A549 (cell line): ENCODE data around the gene MCTP1. TPM values are rescaled to one million over a fixed set of nuclear protein-coding genes. Genes with fewer than 3 reads are reported as not detected.

ENCODE experiments used
- ATAC-seq, 2 experiments: fragments of 200-7000 bp in 1 of 2; fragments of >200 bp in 1 of 2; cut with Nextera tagmentation in 1 of 2; cut with Tn5 transposase in 1 of 2; 3 replicates each; pipeline versions ENCODE4 v1.8.0 to v1.9.1; 2018 to 2020; ENCODE audit warnings: mild to moderate bottlenecking in 1 of 2, moderate library complexity in 1 of 2
- CTCF ChIA-PET: fragments of 300-600 bp; sonication (Branson Sonifier 250); formaldehyde crosslinking; extraction: SDS; loops from one replicate; lab custom pipeline; 2021; ENCODE audit warnings: antibody characterized with exemption, inconsistent platforms; lab: Yijun Ruan, JAX
- POLR2A ChIA-PET: fragments of 350-600 bp; formaldehyde crosslinking; extraction: SDS; loops from one replicate; lab custom pipeline; 2021; ENCODE audit warnings: antibody characterized with exemption, inconsistent platforms; lab: Yijun Ruan, JAX
- DNase-seq, 2 experiments: peaks; one replicate each; pipeline versions ENCODE4 v3.0.0 to v3.0.0-alpha.2; 2011 to 2016; ENCODE audit warnings: low read depth in 1 of 2, low spot score in 1 of 2
- FAIRE-seq: peaks from 2 replicates; lab custom pipeline; 2011; peaks lifted over from hg19 to GRCh38; lab: Jason Lieb, UNC
- H3K27ac ChIP-seq, 2 experiments: fragments of >200 bp; sonication (Bioruptor Twin); formaldehyde crosslinking; 3 replicates each; pipeline ENCODE4 v1.5.1; 2016 to 2017
- H3K4me1 ChIP-seq: fragments of >200 bp; sonication (Bioruptor Twin); formaldehyde crosslinking; 3 replicates; pipeline ENCODE4 v1.6.1; 2016
- H3K4me2 ChIP-seq: fragments of >200 bp; sonication (Bioruptor Twin); formaldehyde crosslinking; 3 replicates; pipeline ENCODE4 v1.6.1; 2016
- H3K4me3 ChIP-seq: fragments of >200 bp; sonication (Bioruptor Twin); formaldehyde crosslinking; 3 replicates; pipeline ENCODE4 v1.5.1; 2016
- H3K9me3 ChIP-seq: fragments of >200 bp; sonication (Bioruptor Twin); formaldehyde crosslinking; 3 replicates; pipeline ENCODE4 v1.6.1; 2016
- CBX2 ChIP-seq: fragments of 200-600 bp; sonication (generic); IDR thresholded peaks from 2 replicates; pipeline ENCODE4 v1.6.1; 2016; ENCODE audit warnings: low read depth, mild to moderate bottlenecking, borderline replicate concordance
- CEBPB ChIP-seq, 2 experiments: fragments of >200 bp in 1 of 2; sonication (Bioruptor Twin) in 1 of 2; formaldehyde crosslinking in 1 of 2; IDR thresholded peaks; 2 replicates each; pipeline ENCODE4 v1.6.1; 2012 to 2016
- EHMT2 ChIP-seq: fragments of 200-600 bp; sonication (generic); IDR thresholded peaks from 2 replicates; pipeline ENCODE4 v1.6.1; 2016; ENCODE audit warnings: antibody characterized with exemption, low read depth, mild to moderate bottlenecking, moderate library complexity
- FOSB ChIP-seq: fragments of 250-450 bp; sonication (Bioruptor Pico); IDR thresholded peaks from 2 replicates; pipeline ENCODE4 v1.5.0; 2020; ENCODE audit warnings: mild to moderate bottlenecking, moderate library complexity
- HDAC2 ChIP-seq: fragments of 200-600 bp; sonication (generic); IDR thresholded peaks from 2 replicates; pipeline ENCODE4 v1.6.1; 2016
- JUNB ChIP-seq: fragments of >200 bp; sonication (Bioruptor Twin); formaldehyde crosslinking; IDR thresholded peaks from 2 replicates; pipeline ENCODE4 v1.6.1; 2016
- KDM5A ChIP-seq: fragments of 200-600 bp; sonication (generic); IDR thresholded peaks from 2 replicates; pipeline ENCODE4 v1.6.1; 2016; ENCODE audit warnings: antibody characterized with exemption, mild to moderate bottlenecking
- MAFK ChIP-seq: fragments of 450-650 bp; IDR thresholded peaks from 2 replicates; pipeline ENCODE4 v1.6.1; 2014; ENCODE audit not compliant: partially characterized antibody
- MAZ ChIP-seq: fragments of 150-350 bp; IDR thresholded peaks from 2 replicates; pipeline ENCODE4 v1.6.1; 2014; ENCODE audit warnings: antibody characterized with exemption, low read depth, low read length, borderline replicate concordance
- NFE2L2 ChIP-seq: fragments of 150-350 bp; conservative IDR thresholded peaks from 2 replicates; pipeline ENCODE4 v1.6.1; 2014; ENCODE audit warnings: low read length
- NPAS2 ChIP-seq: fragments of 250-450 bp; sonication (Bioruptor Pico); IDR thresholded peaks from 2 replicates; pipeline ENCODE4 v1.8.0; 2022; ENCODE audit warnings: mild to moderate bottlenecking, moderate library complexity, borderline replicate concordance
- NR3C1 ChIP-seq: fragments of >200 bp; sonication (Bioruptor Twin); formaldehyde crosslinking; IDR thresholded peaks from 3 replicates; pipeline ENCODE4 v1.6.1; 2017
- PHF8 ChIP-seq: fragments of 200-600 bp; sonication (generic); IDR thresholded peaks from 2 replicates; pipeline ENCODE4 v1.6.1; 2016; ENCODE audit warnings: low read depth, mild to moderate bottlenecking, antibody characterized with exemption, moderate library complexity, borderline replicate concordance
- POLR2A ChIP-seq: IDR thresholded peaks from 2 replicates; pipeline ENCODE4 v1.6.1; 2012; ENCODE audit warnings: mild to moderate bottlenecking, low read length
- RARB ChIP-seq: fragments of 250-450 bp; sonication (Bioruptor Pico); IDR thresholded peaks from 2 replicates; pipeline ENCODE4 v1.8.0; 2021; ENCODE audit warnings: mild to moderate bottlenecking, moderate library complexity
- RCOR1 ChIP-seq: fragments of 150-350 bp; IDR thresholded peaks from 2 replicates; pipeline ENCODE4 v1.6.1; 2014; ENCODE audit warnings: antibody characterized with exemption, low read length, low read depth
- SMC3 ChIP-seq: fragments of >200 bp; sonication (Bioruptor Twin); formaldehyde crosslinking; IDR thresholded peaks from 3 replicates; pipeline ENCODE4 v1.6.1; 2018; ENCODE audit warnings: inconsistent platforms
- SREBF2 ChIP-seq: fragments of 450-650 bp; IDR thresholded peaks from 2 replicates; pipeline ENCODE4 v1.6.1; 2014; ENCODE audit warnings: mild to moderate bottlenecking, moderate library complexity
- TFCP2L1 ChIP-seq: fragments of 250-450 bp; sonication (Bioruptor Pico); IDR thresholded peaks from 2 replicates; pipeline ENCODE4 v1.5.0; 2021; ENCODE audit warnings: mild to moderate bottlenecking
- ZNF302 ChIP-seq: fragments of 250-450 bp; sonication (Bioruptor Pico); IDR thresholded peaks from 2 replicates; pipeline ENCODE4 v1.9.0; 2021; ENCODE audit warnings: inconsistent platforms, mild to moderate bottlenecking, moderate library complexity
- WGBS: methylation state at CpG from one replicate; pipeline ENCODE4 v1.1.6; 2017; ENCODE audit errors: missing lambda C conversion rate; 5-methylcytosine and 5-hydroxymethylcytosine counted together
- polyA plus RNA-seq, 4 experiments: library from polyadenylated mRNA; depleted of rRNA in 3 of 4; stranded (reverse); fragments of >200 nt; fragmentation: RNase III in 1 of 4; extraction: RNeasy Plus Mini Kit Qiagen cat#74134 plus additional on column Dnase treatment in 1 of 4; gene quantifications; 2 replicates in 3 of 4; 3 replicates in 1 of 4; pipeline ENCODE4 v1.2.3, GENCODE V29; 2011 to 2017
- TF ChIP-seq, protein P1 (sequence below): fragments of 250-450 bp; sonication (Bioruptor Pico); IDR thresholded peaks from 2 replicates; pipeline ENCODE4 v1.5.0; 2021; ENCODE audit warnings: mild to moderate bottlenecking, moderate library complexity, borderline replicate concordance
- TF ChIP-seq, protein P2 (sequence below): IDR thresholded peaks from 2 replicates; pipeline ENCODE4 v1.6.1; 2012
- TF ChIP-seq, protein P3 (sequence below): fragments of >200 bp; sonication (Bioruptor Twin); formaldehyde crosslinking; IDR thresholded peaks from 3 replicates; pipeline ENCODE4 v1.5.1; 2016
- TF ChIP-seq, protein P4 (sequence below): fragments of >200 bp; sonication (Bioruptor Twin); formaldehyde crosslinking; IDR thresholded peaks from 2 replicates; pipeline ENCODE4 v1.6.1; 2016
- TF ChIP-seq, protein P5 (sequence below): IDR thresholded peaks from 2 replicates; pipeline ENCODE4 v1.6.1; 2012; ENCODE audit warnings: low read depth, borderline replicate concordance

MCTP1 gene
- polyA plus RNA-seq, 2 of the 4 experiments (the other 2 are of a cell fraction), result 5.4 to 6.9 TPM

DNA sequence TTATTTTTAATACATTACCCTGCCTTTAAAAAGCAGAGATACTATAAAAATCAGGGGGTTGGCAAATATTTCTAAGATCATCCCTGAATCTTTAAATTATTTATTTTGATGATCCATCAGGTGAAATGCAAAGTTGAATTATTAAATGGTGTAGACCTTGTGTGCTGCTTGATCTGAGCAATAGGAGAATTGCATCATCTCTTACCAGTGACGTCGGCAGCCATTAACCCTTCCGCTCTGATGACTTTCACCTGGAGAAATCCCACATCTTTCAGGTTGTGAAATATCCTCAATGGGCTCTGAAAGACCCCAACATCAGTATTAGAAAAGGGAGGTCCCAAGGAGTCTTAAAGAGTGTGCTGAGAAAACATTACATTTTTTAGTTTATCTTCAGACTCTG is 396.2 kb downstream of the MCTP1 start:
- 86% methylated on average over 3 of the region's 3 CpGs for WGBS

DNA sequence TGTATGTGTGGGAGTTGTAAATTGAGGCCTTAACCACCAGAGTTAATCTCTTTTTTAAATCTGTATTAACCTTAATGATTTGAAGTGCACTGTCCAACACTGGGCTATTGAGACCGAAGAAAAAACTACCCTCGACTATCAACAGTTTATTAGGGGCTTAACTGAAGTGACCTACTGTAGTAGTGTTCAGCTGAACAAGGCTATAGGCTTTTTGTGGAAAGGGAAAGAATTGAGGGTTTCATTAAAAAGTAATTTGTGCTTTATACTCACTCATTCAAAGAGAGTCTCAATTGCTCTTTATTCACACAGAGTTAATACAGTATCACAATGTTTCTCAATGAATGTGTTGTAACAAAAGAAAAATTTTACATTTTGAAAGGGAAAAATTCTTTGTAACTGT is 399.0 kb downstream of the MCTP1 start:
- 75% methylated on average over 2 of the region's 2 CpGs for WGBS
- no peak for FAIRE-seq

More for the DNA sequence above, 396.2 kb downstream of the MCTP1 start:
- no peak overlapping the region for H3K4me3 ChIP-seq
- H3K27ac ChIP-seq, result no peak overlapping the region
- POLR2A ChIA-PET, result no interaction called here
- H3K9me3 ChIP-seq, result no peaks in the 10 kb centered on the region
- TF ChIP-seq TFCP2L1 (CRISPR knock-in tag), result no peak
- TF ChIP-seq, protein P1, sequence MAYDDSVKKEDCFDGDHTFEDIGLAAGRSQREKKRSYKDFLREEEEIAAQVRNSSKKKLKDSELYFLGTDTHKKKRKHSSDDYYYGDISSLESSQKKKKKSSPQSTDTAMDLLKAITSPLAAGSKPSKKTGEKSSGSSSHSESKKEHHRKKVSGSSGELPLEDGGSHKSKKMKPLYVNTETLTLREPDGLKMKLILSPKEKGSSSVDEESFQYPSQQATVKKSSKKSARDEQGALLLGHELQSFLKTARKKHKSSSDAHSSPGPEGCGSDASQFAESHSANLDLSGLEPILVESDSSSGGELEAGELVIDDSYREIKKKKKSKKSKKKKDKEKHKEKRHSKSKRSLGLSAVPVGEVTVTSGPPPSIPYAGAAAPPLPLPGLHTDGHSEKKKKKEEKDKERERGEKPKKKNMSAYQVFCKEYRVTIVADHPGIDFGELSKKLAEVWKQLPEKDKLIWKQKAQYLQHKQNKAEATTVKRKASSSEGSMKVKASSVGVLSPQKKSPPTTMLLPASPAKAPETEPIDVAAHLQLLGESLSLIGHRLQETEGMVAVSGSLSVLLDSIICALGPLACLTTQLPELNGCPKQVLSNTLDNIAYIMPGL (CRISPR knock-in tag), result no peak
- no peak overlapping the region for H3K4me2 ChIP-seq
- no peak for FAIRE-seq
- no peak for ATAC-seq
- DNase-seq, result no peak
- CTCF ChIA-PET, result no interaction called here
- H3K4me1 ChIP-seq, result no peaks in the 10 kb centered on the region

DNA sequence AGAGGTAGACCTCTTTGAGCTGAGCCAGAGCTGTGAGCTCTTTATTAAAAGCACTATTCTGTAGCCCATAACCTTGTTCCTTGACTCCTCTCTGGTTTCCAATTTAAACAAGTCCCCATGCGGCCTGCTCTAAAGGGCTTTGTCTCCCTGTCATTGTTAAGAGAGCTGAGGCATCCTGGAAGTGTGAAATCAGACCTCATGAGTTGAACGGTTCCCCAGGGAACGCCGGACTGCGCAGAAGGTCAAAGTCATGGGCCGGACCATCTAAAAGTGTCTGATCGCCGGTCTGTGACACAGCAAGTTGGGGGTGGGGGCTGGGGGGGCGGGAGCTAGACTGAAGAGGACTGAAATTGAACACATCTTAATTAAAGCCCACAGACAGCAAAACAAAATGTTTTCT is 400.6 kb downstream of the MCTP1 start:
- 74% methylated on average over 9 of the region's 9 CpGs for WGBS
- Histone ChIP-seq H3K4me1 (no peaks in the 10 kb centered on the region), H3K9me3 (no peaks in the 10 kb centered on the region), H3K4me3 (no peak overlapping the region), H3K4me2 (no peak overlapping the region), H3K27ac (no peak overlapping the region)
- no peak for FAIRE-seq
- TF ChIP-seq FOSB, result no peak
- no peak for TF ChIP-seq ZNF302 (CRISPR knock-in tag)
- TF ChIP-seq CBX2, result no peak
- TF ChIP-seq CEBPB (IDR thresholded peaks at IDR 0.05), result no peak
- TF ChIP-seq NFE2L2, result no peak
- TF ChIP-seq, protein P2, sequence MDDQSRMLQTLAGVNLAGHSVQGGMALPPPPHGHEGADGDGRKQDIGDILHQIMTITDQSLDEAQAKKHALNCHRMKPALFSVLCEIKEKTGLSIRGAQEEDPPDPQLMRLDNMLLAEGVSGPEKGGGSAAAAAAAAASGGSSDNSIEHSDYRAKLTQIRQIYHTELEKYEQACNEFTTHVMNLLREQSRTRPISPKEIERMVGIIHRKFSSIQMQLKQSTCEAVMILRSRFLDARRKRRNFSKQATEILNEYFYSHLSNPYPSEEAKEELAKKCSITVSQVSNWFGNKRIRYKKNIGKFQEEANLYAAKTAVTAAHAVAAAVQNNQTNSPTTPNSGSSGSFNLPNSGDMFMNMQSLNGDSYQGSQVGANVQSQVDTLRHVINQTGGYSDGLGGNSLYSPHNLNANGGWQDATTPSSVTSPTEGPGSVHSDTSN, result no peak
- TF ChIP-seq, protein P3, sequence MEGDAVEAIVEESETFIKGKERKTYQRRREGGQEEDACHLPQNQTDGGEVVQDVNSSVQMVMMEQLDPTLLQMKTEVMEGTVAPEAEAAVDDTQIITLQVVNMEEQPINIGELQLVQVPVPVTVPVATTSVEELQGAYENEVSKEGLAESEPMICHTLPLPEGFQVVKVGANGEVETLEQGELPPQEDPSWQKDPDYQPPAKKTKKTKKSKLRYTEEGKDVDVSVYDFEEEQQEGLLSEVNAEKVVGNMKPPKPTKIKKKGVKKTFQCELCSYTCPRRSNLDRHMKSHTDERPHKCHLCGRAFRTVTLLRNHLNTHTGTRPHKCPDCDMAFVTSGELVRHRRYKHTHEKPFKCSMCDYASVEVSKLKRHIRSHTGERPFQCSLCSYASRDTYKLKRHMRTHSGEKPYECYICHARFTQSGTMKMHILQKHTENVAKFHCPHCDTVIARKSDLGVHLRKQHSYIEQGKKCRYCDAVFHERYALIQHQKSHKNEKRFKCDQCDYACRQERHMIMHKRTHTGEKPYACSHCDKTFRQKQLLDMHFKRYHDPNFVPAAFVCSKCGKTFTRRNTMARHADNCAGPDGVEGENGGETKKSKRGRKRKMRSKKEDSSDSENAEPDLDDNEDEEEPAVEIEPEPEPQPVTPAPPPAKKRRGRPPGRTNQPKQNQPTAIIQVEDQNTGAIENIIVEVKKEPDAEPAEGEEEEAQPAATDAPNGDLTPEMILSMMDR, result no peak
- TF ChIP-seq POLR2A, result no peak
- ATAC-seq, result no peak
- no peak for DNase-seq
- POLR2A ChIA-PET, result no interaction called here
- CTCF ChIA-PET, result no interaction called here

More for the DNA sequence above, 399.0 kb downstream of the MCTP1 start:
- H3K4me2 ChIP-seq, result no peak overlapping the region
- ATAC-seq (no peak), DNase-seq (no peak)
- ChIA-PET CTCF (interaction anchor here (0.8 kb wide), 1 partner anchor 8 kb away, joined by 3 read pairs; no protein-coding TSS in a partner anchor), POLR2A (no interaction called here)
- TF ChIP-seq RCOR1, result no peak
- no peak for TF ChIP-seq MAZ
- TF ChIP-seq, protein P4, sequence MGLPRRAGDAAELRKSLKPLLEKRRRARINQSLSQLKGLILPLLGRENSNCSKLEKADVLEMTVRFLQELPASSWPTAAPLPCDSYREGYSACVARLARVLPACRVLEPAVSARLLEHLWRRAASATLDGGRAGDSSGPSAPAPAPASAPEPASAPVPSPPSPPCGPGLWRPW, result no peak
- no peak for TF ChIP-seq PHF8
- TF ChIP-seq SREBF2, result no peak
- no peak for TF ChIP-seq NR3C1
- no peaks in the 10 kb centered on the region for H3K4me1 ChIP-seq
- H3K9me3 ChIP-seq, result no peaks in the 10 kb centered on the region
- no peak overlapping the region for H3K27ac ChIP-seq
- no peak overlapping the region for H3K4me3 ChIP-seq

DNA sequence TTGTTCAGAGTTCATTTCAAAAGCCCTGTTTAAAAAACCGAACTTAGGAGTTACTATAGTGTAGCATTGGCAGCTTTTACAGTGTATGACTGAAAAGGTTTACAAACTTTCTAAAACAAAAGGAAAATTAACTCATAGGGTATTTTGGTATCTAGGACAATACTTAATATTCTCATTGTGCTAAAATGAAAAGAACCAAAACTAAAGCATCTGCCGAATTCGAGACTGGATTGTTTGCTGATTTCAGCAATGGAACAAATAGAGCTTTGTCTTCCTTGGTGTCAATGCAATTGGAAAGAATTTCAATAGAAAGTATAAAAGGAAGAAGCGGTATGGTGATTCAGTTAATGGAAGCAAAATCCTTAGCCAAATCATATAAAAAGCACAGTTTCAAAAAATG is 412.4 kb downstream of the MCTP1 start:
- Histone ChIP-seq H3K4me1 (no peaks in the 10 kb centered on the region), H3K4me2 (no peak overlapping the region), H3K9me3 (no peaks in the 10 kb centered on the region), H3K27ac (no peak overlapping the region), H3K4me3 (no peak overlapping the region)
- no peak for FAIRE-seq
- TF ChIP-seq, protein P3, result no peak
- TF ChIP-seq MAZ (no peak), HDAC2 (no peak), MAFK (no peak), RARB (CRISPR knock-in tag) (no peak), JUNB (no peak), KDM5A (no peak), RCOR1 (no peak), NPAS2 (CRISPR knock-in tag) (no peak), EHMT2 (no peak), SMC3 (no peak)
- TF ChIP-seq, protein P5, sequence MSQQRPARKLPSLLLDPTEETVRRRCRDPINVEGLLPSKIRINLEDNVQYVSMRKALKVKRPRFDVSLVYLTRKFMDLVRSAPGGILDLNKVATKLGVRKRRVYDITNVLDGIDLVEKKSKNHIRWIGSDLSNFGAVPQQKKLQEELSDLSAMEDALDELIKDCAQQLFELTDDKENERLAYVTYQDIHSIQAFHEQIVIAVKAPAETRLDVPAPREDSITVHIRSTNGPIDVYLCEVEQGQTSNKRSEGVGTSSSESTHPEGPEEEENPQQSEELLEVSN, result no peak
- 77% methylated on average over 4 of the region's 4 CpGs for WGBS
- CTCF ChIA-PET, result no interaction called here
- no peak for ATAC-seq
- POLR2A ChIA-PET, result no interaction called here
- no peak for DNase-seq
